Endothelial cell of umbilical vein (primary cell): ENCODE results near the gene CCND1. TPM values are rescaled to one million over a fixed set of nuclear protein-coding genes. Genes with fewer than 3 reads are reported as not detected.

ENCODE experiments used
- BruUV-seq: library from RNA; stranded (reverse); fragments of 400-500 nt; replicated peaks from 2 replicates; lab custom pipeline; 2021; lab: Mats Ljungman, UMichigan
- CTCF ChIA-PET: fragments of 300-600, 350-600 bp; sonication (Branson Sonifier 250); formaldehyde crosslinking; loops from one replicate; lab custom pipeline; 2021; ENCODE audit warnings: antibody characterized with exemption, inconsistent platforms; lab: Charles Lee
- POLR2A ChIA-PET: fragments of 300-600, 350-600 bp; sonication (Branson Sonifier 250); formaldehyde crosslinking; loops from one replicate; lab custom pipeline; 2021; ENCODE audit warnings: antibody characterized with exemption, inconsistent platforms; lab: Charles Lee
- DNase-seq: peaks from one replicate; pipeline ENCODE4 v3.0.0-alpha.2; 2011; ENCODE audit warnings: low read depth, low spot score
- FAIRE-seq: peaks from 2 replicates; lab custom pipeline; 2011; peaks lifted over from hg19 to GRCh38; lab: Jason Lieb, UNC
- H2AFZ ChIP-seq: 2 replicates; pipeline ENCODE4 v1.6.0; 2012; ENCODE audit warnings: low read depth, low read length, control low read depth, inconsistent platforms
- H3K27ac ChIP-seq: 2 replicates; pipeline ENCODE4 v1.5.1; 2011; ENCODE audit warnings: low read depth, mild to moderate bottlenecking, control low read depth, low read length, moderate library complexity; ENCODE audit not compliant: insufficient read depth
- H3K27me3 ChIP-seq, 2 experiments: 2 replicates each; pipeline versions ENCODE4 v1.6.0 to v1.6.1; 2011; ENCODE audit warnings: low read length in 2 of 2, mixed read lengths in 1 of 2; ENCODE audit not compliant: control insufficient read depth in 2 of 2, insufficient read depth in 2 of 2
- H3K36me3 ChIP-seq, 2 experiments: 2 replicates in 1 of 2; 3 replicates in 1 of 2; pipeline ENCODE4 v1.5.1; 2011; ENCODE audit warnings: low read length in 2 of 2, mild to moderate bottlenecking in 1 of 2, moderate library complexity in 1 of 2; ENCODE audit not compliant: control insufficient read depth in 2 of 2, insufficient read depth in 2 of 2; ENCODE audit errors: extremely low read depth in 1 of 2
- H3K4me1 ChIP-seq: 3 replicates; pipeline ENCODE4 v1.5.1; 2011; ENCODE audit warnings: mild to moderate bottlenecking, low read length; ENCODE audit not compliant: control insufficient read depth, insufficient read depth; ENCODE audit errors: extremely low read depth
- H3K4me2 ChIP-seq: 2 replicates; pipeline ENCODE4 v1.6.1; 2011; ENCODE audit warnings: low read length, control low read depth, mixed read lengths; ENCODE audit not compliant: insufficient read depth
- H3K4me3 ChIP-seq, 3 experiments: fragments of 200-600 bp in 1 of 3; sonication (generic), shearing (Covaris generic) in 1 of 3; replicated peaks in 1 of 3; 2 replicates each; pipeline ENCODE4 v1.5.1; 2011 to 2016; ENCODE audit warnings: control low read depth in 3 of 3, low read length in 3 of 3, mild to moderate bottlenecking in 2 of 3, inconsistent platforms in 1 of 3, low read depth in 1 of 3, moderate library complexity in 1 of 3; ENCODE audit not compliant: insufficient read depth in 1 of 3
- H3K79me2 ChIP-seq: 2 replicates; pipeline ENCODE4 v1.6.0; 2012; ENCODE audit warnings: low read length, inconsistent platforms; ENCODE audit not compliant: control insufficient read depth, insufficient read depth
- H3K9ac ChIP-seq: replicated peaks from 2 replicates; pipeline ENCODE3; 2011; ENCODE audit warnings: low read length, control low read depth; ENCODE audit not compliant: insufficient read depth; ENCODE audit errors: extremely low read depth
- H3K9me1 ChIP-seq: replicated peaks from 3 replicates; pipeline ENCODE4 v1.6.0; 2011; ENCODE audit warnings: mild to moderate bottlenecking, low read length; ENCODE audit not compliant: control insufficient read depth, insufficient read depth; ENCODE audit errors: extremely low read depth
- H3K9me3 ChIP-seq: replicated peaks from 2 replicates; pipeline ENCODE4 v1.5.1; 2012; ENCODE audit warnings: low read length, inconsistent platforms; ENCODE audit not compliant: control insufficient read depth, insufficient read depth
- H4K20me1 ChIP-seq: replicated peaks from 2 replicates; pipeline ENCODE3; 2011; ENCODE audit warnings: mild to moderate bottlenecking, low read length; ENCODE audit not compliant: control insufficient read depth, insufficient read depth; ENCODE audit errors: extremely low read depth
- EZH2 ChIP-seq: IDR thresholded peaks from 2 replicates; pipeline ENCODE4 v1.6.1; 2012; ENCODE audit warnings: borderline replicate concordance, low read depth, mild to moderate bottlenecking, moderate library complexity, low read length, inconsistent platforms; ENCODE audit not compliant: severe bottlenecking
- GATA2 ChIP-seq: IDR thresholded peaks from 2 replicates; pipeline ENCODE4 v1.7.0; 2011; ENCODE audit warnings: low read depth, mild to moderate bottlenecking, moderate library complexity, mixed read lengths, low read length; ENCODE audit not compliant: insufficient read length, insufficient read depth
- JUN ChIP-seq: IDR thresholded peaks from 2 replicates; pipeline ENCODE4 v1.6.1; 2011; ENCODE audit warnings: borderline replicate concordance, low read depth; ENCODE audit not compliant: insufficient read length, insufficient read depth
- MYC ChIP-seq: IDR thresholded peaks from one replicate; pipeline ENCODE4 v1.6.1; 2011; ENCODE audit warnings: mild to moderate bottlenecking, low read depth, low read length
- POLR2A ChIP-seq: IDR thresholded peaks from 2 replicates; pipeline ENCODE4 v1.6.1; 2012; ENCODE audit warnings: low read depth, mild to moderate bottlenecking, control low read depth, low read length
- POLR2AphosphoS5 ChIP-seq: IDR thresholded peaks from 2 replicates; pipeline ENCODE4 v1.6.1; 2012; ENCODE audit warnings: low read depth, mild to moderate bottlenecking, control low read depth, low read length, moderate library complexity; ENCODE audit not compliant: insufficient read depth
- dilution Hi-C: fragments of 300-500 bp; cut with MboI; formaldehyde crosslinking; loops from one replicate; pipeline ENCODE4 v1.15.0; 2019; ENCODE audit warnings: low sequenced_read_pairs; ENCODE audit not compliant: extremely low pct_ligation_motif_present
- intact Hi-C: fragments of 100-400 bp; cut with micrococcal nuclease; formaldehyde crosslinking; loops from one replicate; pipeline ENCODE4 v1.10.0; 2022
- polyA plus RNA-seq, 4 experiments: library from polyadenylated mRNA; depleted of rRNA in 3 of 4; stranded (reverse) in 3 of 4; unstranded in 1 of 4; fragments of >200 nt; gene quantifications; 2 replicates each; pipeline versions ENCODE4 v1.2.1 to v1.2.3, GENCODE V29; 2011 to 2012; ENCODE audit warnings: missing spikeins in 1 of 4
- total RNA-seq: library from RNA; stranded (reverse); gene quantifications from 2 replicates; pipeline ENCODE4 v1.2.3, GENCODE V29; 2021
- TF ChIP-seq, protein P1 (sequence below): IDR thresholded peaks from 2 replicates; pipeline ENCODE4 v1.6.1; 2011; ENCODE audit not compliant: insufficient read depth, insufficient read length

Gene CCND1
- total and polyA plus RNA-seq, 2 donors (not counting 3 experiments of a cell fraction or from before 2014, with no cell fraction given) = 98.7 to 370 TPM

DNA sequence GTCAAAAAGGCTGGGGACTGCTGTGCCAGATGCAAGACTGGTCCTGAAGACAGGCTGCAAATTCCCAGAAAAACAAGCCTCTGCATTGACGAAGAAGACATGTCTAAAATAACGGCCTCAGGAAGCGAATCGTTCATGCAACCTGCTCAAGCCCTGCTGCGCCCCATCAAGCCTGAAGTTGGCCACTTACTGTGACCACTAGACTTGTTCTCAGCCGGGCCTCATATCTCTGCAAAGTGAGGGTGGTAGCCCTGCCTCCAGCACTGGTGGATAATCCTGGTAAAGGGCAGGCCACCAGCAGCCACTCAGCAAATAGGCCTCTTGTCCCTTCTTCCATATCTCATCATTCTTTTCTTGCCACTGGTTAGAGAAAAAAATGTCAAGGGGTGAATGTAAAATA is 22.4 kb downstream of the CCND1 start:
- dilution Hi-C loops = loop anchor here (25.0 kb wide), 1 partner anchor 551 kb away; no protein-coding TSS in a partner anchor
- FAIRE-seq (no peak), DNase-seq (no peak)
- no peaks in the 10 kb centered on the region for H3K9me1 ChIP-seq
- CTCF ChIA-PET = no interaction called here
- H3K36me3 ChIP-seq = peaks cover 2 to 17% of the 10 kb centered on the region in 2 experiments
- BruUV-seq = no TSS peak
- intact Hi-C loops = no loop called here
- no peak overlapping the region for H2AFZ ChIP-seq
- no peaks in the 10 kb centered on the region for H3K79me2 ChIP-seq
- TF ChIP-seq MYC (no peak), JUN (no peak), POLR2AphosphoS5 (no peak), GATA2 (no peak), EZH2 (no peak)
- TF ChIP-seq, protein P1, sequence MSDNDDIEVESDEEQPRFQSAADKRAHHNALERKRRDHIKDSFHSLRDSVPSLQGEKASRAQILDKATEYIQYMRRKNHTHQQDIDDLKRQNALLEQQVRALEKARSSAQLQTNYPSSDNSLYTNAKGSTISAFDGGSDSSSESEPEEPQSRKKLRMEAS = no peak
- H3K4me3 ChIP-seq = no peak overlapping the region
- no peak overlapping the region for H3K9ac ChIP-seq
- H3K27me3 ChIP-seq = no peaks in the 10 kb centered on the region
- H4K20me1 ChIP-seq = no peaks in the 10 kb centered on the region
- POLR2A ChIA-PET = no interaction called here
- H3K27ac ChIP-seq = no peak overlapping the region
- H3K9me3 ChIP-seq = no peaks in the 10 kb centered on the region
- H3K4me2 ChIP-seq = no peak overlapping the region
- no peaks in the 10 kb centered on the region for H3K4me1 ChIP-seq

DNA sequence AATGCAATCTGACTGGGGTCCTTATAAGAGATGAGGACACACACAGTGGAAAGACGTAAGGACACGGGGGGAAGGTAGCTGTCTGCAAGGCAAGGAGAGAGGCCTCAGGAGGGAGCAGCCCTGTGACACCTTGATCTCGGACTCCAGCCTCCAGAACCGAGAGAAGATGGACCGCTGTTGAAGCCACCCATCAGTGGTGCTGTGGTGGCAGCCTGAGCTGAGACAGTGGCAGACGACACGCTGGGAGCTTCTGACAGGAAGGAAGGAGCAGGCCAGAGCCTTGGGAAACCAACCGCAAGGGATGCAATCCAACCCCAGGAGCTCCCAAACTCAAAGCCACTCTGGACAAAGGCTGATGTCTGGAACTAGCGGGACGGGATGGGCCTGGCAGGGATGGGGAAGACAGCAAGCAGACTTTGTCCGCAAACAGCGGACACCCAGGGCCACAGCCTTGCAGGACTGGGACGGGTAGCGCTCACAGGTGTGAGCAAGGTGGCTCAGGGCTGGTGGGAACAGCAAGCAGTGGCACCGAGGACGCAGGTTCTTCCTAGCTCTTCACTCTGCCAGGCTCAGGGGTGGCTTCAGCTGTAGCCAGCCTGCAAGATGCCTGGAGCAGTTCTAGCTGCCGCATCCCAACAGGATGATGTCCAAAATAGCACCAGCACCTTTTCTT is 23.3 kb downstream of the CCND1 start:
- H3K4me1 ChIP-seq = no peaks in the 10 kb centered on the region
- intact Hi-C loops (no loop called here), dilution Hi-C loops (loop anchor here (25.0 kb wide), 1 partner anchor 552 kb away; no protein-coding TSS in a partner anchor)
- H3K9ac ChIP-seq = no peak overlapping the region
- H3K79me2 ChIP-seq = peaks cover 1% of the 10 kb centered on the region
- FAIRE-seq = no peak
- CTCF ChIA-PET = interaction anchor here (1.7 kb wide), 1 partner anchor 562 kb away, joined by 7 read pairs; no protein-coding TSS in a partner anchor
- no peaks in the 10 kb centered on the region for H3K9me1 ChIP-seq
- no peaks in the 10 kb centered on the region for H3K27me3 ChIP-seq
- no peak overlapping the region for H3K4me3 ChIP-seq
- no peak for TF ChIP-seq POLR2A
- no peak for TF ChIP-seq JUN
- TF ChIP-seq MYC = no peak
- TF ChIP-seq, protein P1 = no peak
- POLR2A ChIA-PET = no interaction called here
- no peak for DNase-seq
- H4K20me1 ChIP-seq = no peaks in the 10 kb centered on the region
- no peaks in the 10 kb centered on the region for H3K9me3 ChIP-seq
- H3K27ac ChIP-seq = no peak overlapping the region
- H2AFZ ChIP-seq = no peak overlapping the region
- H3K4me2 ChIP-seq = no peak overlapping the region
- BruUV-seq = no TSS peak
- peaks cover 2 to 18% of the 10 kb centered on the region in 2 experiments for H3K36me3 ChIP-seq
